SH-SY5Y (cell line): ENCODE data around the gene MIGA2.

Experiments
- GATA2 ChIP-seq: IDR thresholded peaks from 2 replicates; pipeline ENCODE4 v1.6.1; 2011; ENCODE audit warnings: mild to moderate bottlenecking, low read depth, low read length
- GATA3 ChIP-seq: IDR thresholded peaks from 2 replicates; pipeline ENCODE4 v1.6.1; 2011; ENCODE audit warnings: low read depth, mild to moderate bottlenecking, low read length, moderate library complexity

DNA sequence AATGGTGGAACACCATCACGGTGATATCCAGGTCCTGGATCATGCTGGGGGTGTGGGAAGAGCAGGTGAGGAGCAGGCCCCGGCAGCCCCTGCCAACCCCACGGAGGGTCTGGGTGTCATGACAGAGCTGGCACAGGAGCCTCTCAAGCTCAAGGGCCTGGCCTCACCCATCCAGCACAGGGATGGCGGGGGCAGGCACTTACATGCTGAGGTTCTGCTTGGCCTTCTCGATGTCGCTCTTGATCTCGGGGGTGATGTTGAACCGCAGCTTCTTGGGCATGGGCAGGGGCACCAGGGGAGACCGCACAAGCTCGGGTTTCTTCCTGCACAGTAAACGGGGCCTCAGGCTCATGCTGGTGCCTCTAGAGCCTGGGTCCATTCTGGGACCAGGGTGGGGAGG lies 61.9 kb downstream of the MIGA2 start:
- TF ChIP-seq GATA2 (no peak), GATA3 (no peak)
